DMS53 (cell line): ENCODE results near the gene GRM7.

Experiments used
- DNase-seq: peaks from one replicate; lab custom pipeline; 2025; lab: John Stamatoyannopoulos, UW

The GRM7 gene

DNA sequence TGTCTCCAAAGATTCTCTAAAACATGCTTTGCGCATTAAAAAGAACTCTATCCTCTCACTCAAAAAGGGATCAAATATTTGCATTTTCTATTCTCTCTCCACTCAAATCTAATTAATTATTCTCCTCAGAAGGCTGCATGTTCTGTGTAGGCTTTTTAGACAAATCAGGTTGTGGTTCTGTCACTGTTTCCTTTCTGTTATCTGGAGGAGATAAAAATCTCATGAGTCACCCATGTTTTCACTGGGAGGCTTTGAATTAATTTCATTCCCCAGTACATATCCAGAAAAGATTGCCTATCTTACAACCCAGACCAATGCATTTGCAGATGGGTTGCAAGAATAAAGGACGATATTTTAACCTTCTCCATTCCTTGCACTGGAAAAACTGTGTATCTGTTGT is 446.5 kb downstream of the GRM7 start:
- no peak for DNase-seq

DNA sequence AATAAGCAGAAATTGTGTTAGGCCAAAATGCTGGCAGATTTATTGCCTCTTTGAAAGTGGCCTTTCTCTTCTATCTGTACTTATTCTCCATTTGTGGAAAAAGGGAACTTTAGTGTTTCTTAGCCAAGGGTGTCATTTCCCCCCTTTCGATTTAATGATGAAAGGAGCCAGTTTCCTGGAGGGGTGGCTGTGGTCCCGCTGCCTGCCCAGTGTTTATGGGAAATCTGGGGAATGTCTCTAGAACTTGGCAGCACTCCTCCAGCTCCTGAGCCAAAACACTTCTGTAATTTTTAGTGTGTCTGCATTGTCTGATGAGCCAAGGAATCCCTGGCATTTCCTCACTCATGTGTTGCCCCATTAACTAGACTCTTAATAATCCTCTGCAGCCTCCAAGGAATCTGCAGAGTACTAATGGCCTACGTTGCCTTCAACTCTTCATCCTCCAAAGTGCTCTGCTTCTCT is 448.8 kb downstream of the GRM7 start:
- DNase-seq = no peak

- no peak for DNase-seq
Measured at GRCh38 chr3:7315037-7315436, 454.1 kb downstream of the GRM7 start.

- no peak for DNase-seq
Measured at GRCh38 chr3:7322957-7323669, 462.2 kb downstream of the GRM7 start.

DNA sequence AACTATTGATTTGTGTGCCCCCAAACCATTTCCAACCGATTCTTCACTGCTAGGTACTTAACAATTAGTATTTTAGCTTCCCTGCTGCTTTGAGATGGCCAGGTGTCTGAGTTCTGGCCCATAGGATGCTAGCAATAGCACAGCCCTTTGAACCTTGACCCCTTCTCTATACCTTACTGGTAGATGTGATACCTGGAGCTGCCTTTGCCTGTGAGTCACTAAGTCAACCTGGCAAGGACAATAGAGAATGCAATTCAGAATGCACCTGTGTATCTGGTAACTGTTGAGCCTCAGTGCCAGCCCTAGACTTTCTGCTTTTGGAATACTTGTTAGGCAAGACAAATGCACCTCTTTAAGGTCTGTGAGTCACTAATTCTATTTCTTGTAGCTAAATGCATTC is 467.4 kb downstream of the GRM7 start:
- peak; percentile 81 for DNase-seq

GRCh38 chr3:7332696-7333095 is 471.8 kb downstream of the GRM7 start:
- peak; percentile 13 for DNase-seq

- peak; percentile 39 for DNase-seq
Measured at GRCh38 chr3:7333125-7333524, 472.2 kb downstream of the GRM7 start.

DNA sequence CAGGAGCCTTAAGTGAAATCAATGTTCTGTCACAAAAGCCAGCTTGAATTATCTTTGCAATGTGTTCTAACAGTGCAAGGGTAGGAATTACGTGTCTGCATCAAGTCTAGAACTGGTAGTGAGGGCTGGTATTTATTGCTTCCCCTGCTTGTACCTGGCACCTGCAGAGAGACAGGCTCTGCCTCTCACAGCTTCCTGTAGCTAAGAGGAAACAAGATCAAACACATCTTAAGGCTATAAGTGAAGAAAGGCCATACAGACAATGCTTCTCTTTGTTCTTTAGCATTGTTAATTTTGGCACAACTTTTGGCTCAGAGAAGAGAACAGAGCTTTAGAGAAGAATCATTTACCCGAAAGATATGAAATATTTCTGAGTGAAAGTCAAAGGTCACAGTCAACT is 479.9 kb downstream of the GRM7 start:
- peak; percentile 5 for DNase-seq

DNA sequence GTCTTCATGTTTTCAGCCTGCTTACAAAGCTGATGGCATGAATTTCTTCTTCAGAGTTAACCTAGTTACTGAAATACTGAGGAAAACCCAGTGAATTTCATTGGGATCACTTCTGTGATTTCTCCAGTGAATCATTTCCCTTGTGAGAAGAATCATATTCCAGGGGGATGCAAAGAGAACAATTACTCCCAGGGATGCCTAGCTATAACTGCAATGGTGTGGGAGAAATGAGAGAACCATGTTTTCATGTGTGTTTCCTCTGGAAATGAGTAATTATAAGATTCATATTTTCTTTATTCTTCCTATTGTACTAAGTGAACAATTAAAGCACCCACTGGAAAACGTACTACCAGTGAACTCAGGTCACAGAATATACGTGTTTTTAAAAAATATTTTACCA is 485.4 kb downstream of the GRM7 start:
- DNase-seq = no peak

GRCh38 chr3:7357101-7357500 is 496.2 kb downstream of the GRM7 start:
- DNase-seq = no peak

DNA sequence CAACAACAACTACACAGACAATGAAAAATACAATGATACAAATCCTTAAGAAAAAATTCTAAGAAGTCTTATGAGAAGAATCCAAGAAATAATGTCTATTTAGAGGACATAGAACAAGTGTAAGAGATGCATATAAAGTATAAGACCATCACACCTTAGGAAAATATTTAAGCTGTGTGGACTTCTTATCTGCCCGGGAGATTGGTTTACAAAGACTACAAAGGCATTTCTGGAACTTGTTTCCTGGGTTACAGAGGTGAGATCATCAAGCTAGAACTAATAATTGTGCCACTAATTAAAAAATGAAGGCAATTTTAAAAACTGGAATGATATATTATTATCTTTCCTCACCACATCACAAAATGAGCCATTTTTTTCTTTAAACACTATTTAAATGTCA is 507.1 kb downstream of the GRM7 start:
- DNase-seq = no peak

DNA sequence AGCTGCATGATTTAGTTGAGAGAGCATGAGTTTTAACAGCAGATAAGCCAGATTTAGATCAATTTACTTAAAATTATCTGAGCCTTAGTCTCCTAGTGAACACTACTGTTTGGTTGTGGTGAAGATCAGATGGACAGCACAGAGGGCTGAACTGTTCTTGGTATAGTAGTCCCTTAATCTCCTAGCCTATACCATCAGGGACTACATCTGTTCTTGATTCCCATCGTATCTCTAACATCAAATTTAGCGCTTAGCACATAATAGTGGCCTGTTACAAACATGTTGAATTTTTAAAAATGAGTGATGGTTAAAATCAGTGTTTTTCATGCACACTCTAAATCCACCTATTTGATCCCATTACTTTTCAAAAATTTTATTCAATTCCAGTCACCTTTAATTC is 507.7 kb downstream of the GRM7 start:
- no peak for DNase-seq

DNA sequence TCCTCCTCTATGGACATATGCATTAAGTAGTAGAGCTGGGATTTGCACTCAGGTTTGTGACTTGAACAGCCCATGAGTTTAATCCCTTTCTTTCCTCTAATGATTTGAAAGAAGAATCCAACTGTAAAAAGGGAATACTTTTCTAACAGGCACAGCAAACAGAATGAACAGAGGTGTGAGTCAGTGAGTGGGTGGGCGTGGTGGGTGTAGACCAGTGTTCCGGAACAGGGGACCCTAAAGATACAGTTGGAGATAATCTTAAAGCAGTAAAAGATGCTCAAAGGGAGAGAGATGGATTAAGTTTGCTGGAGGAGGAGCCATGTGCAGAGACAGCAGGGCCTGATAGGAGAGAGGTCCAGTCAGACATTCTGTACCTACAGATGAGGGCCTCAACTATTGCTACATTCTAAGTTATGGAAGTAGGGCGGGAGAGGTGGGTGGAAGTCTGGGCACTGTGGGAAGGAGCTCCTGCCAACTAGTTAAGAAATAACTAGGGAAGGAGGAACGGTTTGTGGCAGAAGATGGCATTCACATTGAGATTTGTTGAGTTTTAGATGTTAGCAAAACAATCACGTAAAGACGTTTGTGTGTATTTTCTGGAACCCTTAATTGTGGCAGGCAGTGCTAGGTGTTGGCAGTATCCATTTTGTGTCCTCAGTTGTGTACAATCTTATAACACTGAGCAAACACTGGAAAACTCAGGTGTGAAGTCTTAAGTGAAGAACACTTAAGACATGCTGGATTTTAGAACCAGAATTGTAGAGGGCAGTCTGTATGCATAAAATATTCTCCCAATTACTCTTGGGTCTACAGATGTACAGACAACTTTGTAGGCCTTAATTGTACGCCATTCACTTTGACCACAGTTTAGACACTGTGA is 511.0 kb downstream of the GRM7 start:
- no peak for DNase-seq

DNA sequence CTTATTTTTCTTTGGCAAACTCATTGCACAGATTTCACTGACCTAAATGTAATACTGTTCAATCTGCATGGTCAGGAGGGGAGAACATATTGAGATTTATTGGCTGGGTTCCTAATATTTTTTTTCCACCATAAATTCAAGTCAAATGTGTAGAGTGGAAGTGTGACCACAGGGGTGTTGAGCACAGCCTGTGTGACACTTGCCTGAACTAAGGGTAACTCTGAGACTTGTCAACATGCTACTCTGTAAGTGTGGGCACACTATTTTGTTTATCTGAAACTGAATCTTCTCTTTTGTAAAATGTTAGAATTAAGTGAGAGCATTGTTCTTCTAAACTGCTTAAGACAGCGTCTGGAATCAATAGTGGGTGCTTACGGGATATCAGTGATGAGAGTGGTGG is 516.2 kb downstream of the GRM7 start:
- DNase-seq = no peak

- DNase-seq = no peak
Measured at GRCh38 chr3:7381741-7382140, 520.8 kb downstream of the GRM7 start.

- DNase-seq = no peak
Measured at GRCh38 chr3:7382293-7383010, 521.5 kb downstream of the GRM7 start.

GRCh38 chr3:7385635-7386034 is 524.7 kb downstream of the GRM7 start:
- no peak for DNase-seq

DNA sequence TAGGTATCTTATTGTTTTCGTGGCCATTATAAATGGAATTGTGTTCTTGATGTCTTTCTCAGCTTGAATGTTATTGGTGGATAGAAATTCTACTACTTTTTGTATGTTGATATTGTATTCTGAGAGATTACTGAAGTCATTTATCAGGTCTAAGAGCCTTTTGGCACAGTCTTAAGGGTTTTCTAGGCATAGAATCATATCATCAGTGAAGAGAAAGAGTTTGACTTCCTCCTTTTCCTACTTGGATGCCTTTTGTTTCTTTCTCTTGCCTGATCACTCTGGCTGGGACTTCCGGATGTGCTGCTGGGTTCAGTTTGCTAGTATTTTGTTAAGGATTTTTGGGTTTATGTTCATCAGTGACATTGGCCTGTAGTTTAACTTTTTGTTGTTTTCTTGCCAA is 527.1 kb downstream of the GRM7 start:
- DNase-seq = no peak

DNA sequence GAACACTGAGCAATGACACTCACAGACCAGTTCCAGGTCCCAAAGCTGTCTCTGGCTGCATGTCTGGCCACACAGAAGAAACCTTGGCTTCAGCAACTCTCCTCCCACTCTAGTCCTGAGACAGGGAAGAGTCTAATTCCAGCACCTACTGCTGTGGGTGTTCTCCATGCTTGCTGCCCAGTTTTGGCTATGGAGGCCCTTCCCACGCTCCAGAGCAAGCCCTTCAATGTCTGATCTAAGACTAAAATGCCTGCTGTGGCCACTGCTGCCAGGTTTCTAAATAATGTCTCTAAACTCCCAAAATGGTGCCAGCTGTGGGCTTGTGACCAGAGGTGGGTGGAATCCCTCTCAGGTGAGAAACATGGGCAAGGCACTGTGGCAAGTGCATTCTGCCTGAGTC is 531.3 kb downstream of the GRM7 start:
- no peak for DNase-seq

- DNase-seq = no peak
Measured at GRCh38 chr3:7393944-7394605, 533.2 kb downstream of the GRM7 start.

DNA sequence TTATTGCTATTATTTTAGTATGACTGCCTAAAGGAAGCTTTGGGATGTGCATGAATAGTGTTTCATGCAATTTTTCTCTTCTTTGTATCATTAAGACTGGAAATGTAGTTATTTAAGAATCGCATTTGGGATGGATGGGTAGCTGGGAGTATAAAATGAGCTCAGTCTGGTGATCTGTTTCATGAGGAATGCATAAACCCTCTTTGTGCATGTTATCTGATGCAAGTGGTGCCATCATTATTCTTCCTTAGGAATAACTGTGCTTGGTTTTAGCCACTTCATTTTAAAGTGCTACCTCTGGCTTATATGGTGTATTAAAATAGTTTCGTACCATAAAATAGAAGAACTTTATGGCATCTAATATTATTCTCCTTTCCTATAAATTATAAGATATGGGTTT is 535.6 kb downstream of the GRM7 start:
- no peak for DNase-seq

DNA sequence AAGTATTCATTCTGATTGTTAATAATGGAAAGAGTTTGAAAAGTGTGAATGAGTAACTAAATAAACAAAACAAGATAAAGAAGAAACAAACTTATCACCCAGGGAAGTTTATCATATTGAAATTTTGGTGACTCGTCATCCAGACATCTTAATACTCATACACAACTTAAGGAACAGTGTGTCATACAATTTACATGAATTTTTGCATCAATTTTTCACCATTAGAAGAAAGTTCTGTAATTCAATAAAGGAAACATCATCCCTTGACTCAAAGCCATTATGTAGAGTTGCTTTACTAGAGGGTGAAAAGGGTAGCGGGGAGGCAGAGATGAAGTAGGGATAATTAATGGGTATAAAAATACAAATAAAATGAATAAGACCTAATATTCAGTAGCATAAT is 536.2 kb downstream of the GRM7 start:
- no peak for DNase-seq
